DND-41 (cell line): ENCODE measurements around the gene MED22.

Experiments used
- ATAC-seq: fragments of 200-7000 bp; cut with Tn5 transposase; 3 replicates; pipeline ENCODE4 v1.9.1; 2021; ENCODE audit warnings: low read depth; ENCODE audit not compliant: insufficient read depth
- DNase-seq: peaks from one replicate; pipeline ENCODE4 v3.0.0-alpha.2; 2020
- H2AFZ ChIP-seq: 2 replicates; pipeline ENCODE4 v1.6.0; 2012; ENCODE audit warnings: low read depth, low read length
- H3K27ac ChIP-seq: 2 replicates; pipeline ENCODE4 v1.5.1; 2012; ENCODE audit warnings: low read length, inconsistent platforms
- H3K27me3 ChIP-seq: fragments of 200-600 bp; sonication (generic); 2 replicates; pipeline ENCODE4 v1.6.0; 2012; ENCODE audit warnings: low read length, mild to moderate bottlenecking, inconsistent platforms; ENCODE audit not compliant: insufficient read depth, poor library complexity
- H3K36me3 ChIP-seq: 2 replicates; pipeline ENCODE4 v1.5.1; 2012; ENCODE audit warnings: low read length, inconsistent platforms; ENCODE audit not compliant: insufficient read depth
- H3K4me1 ChIP-seq: 2 replicates; pipeline ENCODE4 v1.5.1; 2012; ENCODE audit warnings: mild to moderate bottlenecking, low read length; ENCODE audit not compliant: insufficient read depth
- H3K4me2 ChIP-seq: 2 replicates; pipeline ENCODE4 v1.6.0; 2012; ENCODE audit warnings: mild to moderate bottlenecking, moderate library complexity, low read length, inconsistent platforms; ENCODE audit not compliant: insufficient read depth
- H3K4me3 ChIP-seq, 2 experiments: fragments of 200-600 bp in 1 of 2; shearing (Covaris generic) in 1 of 2; 2 replicates each; pipeline ENCODE4 v1.5.1; 2012 to 2016; ENCODE audit warnings: inconsistent platforms in 2 of 2, low read length in 2 of 2, mild to moderate bottlenecking in 2 of 2, low read depth in 1 of 2, moderate library complexity in 1 of 2
- H3K79me2 ChIP-seq: 2 replicates; pipeline ENCODE4 v1.6.0; 2012; ENCODE audit warnings: low read length, inconsistent platforms; ENCODE audit not compliant: insufficient read depth
- H3K9ac ChIP-seq: 2 replicates; pipeline ENCODE4 v1.6.0; 2012; ENCODE audit warnings: low read depth, mild to moderate bottlenecking, inconsistent platforms, low read length, moderate library complexity
- H3K9me3 ChIP-seq: 2 replicates; pipeline ENCODE4 v1.5.1; 2012; ENCODE audit warnings: low read length, moderate library complexity, mild to moderate bottlenecking, inconsistent platforms; ENCODE audit not compliant: insufficient read depth, severe bottlenecking
- H4K20me1 ChIP-seq: 2 replicates; pipeline ENCODE4 v1.6.0; 2012; ENCODE audit warnings: low read length; ENCODE audit not compliant: insufficient read depth
- EZH2 ChIP-seq: IDR thresholded peaks from 3 replicates; pipeline ENCODE4 v1.6.1; 2012; ENCODE audit warnings: borderline replicate concordance, low read depth, mild to moderate bottlenecking, moderate library complexity, low read length, inconsistent platforms; ENCODE audit not compliant: severe bottlenecking
- TF ChIP-seq, protein P1 (sequence below): IDR thresholded peaks from 2 replicates; pipeline ENCODE4 v1.5.1; 2012; ENCODE audit warnings: borderline replicate concordance, low read length, moderate library complexity, mild to moderate bottlenecking; ENCODE audit not compliant: poor library complexity, severe bottlenecking; ENCODE audit errors: extremely low read depth

The MED22 gene

GRCh38 chr9:133344979-133345378 lies 3.0 kb downstream of the MED22 start:
- no peaks in the 10 kb centered on the region for H3K27me3 ChIP-seq
- peaks cover 31% of the 10 kb centered on the region for H4K20me1 ChIP-seq
- H3K79me2 ChIP-seq: peaks cover 50% of the 10 kb centered on the region
- no peak overlapping the region for H3K4me3 ChIP-seq
- no peak overlapping the region for H2AFZ ChIP-seq
- no peaks in the 10 kb centered on the region for H3K9me3 ChIP-seq
- no peak overlapping the region for H3K9ac ChIP-seq
- DNase-seq (no peak), ATAC-seq (no peak)
- H3K36me3 ChIP-seq: peaks cover 81% of the 10 kb centered on the region
- no peak overlapping the region for H3K4me2 ChIP-seq
- no peak overlapping the region for H3K27ac ChIP-seq
- TF ChIP-seq, protein P1, sequence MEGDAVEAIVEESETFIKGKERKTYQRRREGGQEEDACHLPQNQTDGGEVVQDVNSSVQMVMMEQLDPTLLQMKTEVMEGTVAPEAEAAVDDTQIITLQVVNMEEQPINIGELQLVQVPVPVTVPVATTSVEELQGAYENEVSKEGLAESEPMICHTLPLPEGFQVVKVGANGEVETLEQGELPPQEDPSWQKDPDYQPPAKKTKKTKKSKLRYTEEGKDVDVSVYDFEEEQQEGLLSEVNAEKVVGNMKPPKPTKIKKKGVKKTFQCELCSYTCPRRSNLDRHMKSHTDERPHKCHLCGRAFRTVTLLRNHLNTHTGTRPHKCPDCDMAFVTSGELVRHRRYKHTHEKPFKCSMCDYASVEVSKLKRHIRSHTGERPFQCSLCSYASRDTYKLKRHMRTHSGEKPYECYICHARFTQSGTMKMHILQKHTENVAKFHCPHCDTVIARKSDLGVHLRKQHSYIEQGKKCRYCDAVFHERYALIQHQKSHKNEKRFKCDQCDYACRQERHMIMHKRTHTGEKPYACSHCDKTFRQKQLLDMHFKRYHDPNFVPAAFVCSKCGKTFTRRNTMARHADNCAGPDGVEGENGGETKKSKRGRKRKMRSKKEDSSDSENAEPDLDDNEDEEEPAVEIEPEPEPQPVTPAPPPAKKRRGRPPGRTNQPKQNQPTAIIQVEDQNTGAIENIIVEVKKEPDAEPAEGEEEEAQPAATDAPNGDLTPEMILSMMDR: no peak
- TF ChIP-seq EZH2: no peak
- peaks cover 25% of the 10 kb centered on the region for H3K4me1 ChIP-seq

- H4K20me1 ChIP-seq: peaks cover 22% of the 10 kb centered on the region
- no peaks in the 10 kb centered on the region for H3K27me3 ChIP-seq
- H3K4me3 ChIP-seq: no peak overlapping the region
- TF ChIP-seq, protein P1: no peak
- no peak overlapping the region for H3K9ac ChIP-seq
- no peak for ATAC-seq
- peaks cover 16% of the 10 kb centered on the region for H3K4me1 ChIP-seq
- no peak overlapping the region for H3K4me2 ChIP-seq
- no peak overlapping the region for H2AFZ ChIP-seq
- no peak overlapping the region for H3K27ac ChIP-seq
- H3K9me3 ChIP-seq: no peaks in the 10 kb centered on the region
- H3K36me3 ChIP-seq: peaks cover 78% of the 10 kb centered on the region
- H3K79me2 ChIP-seq: peaks cover 40% of the 10 kb centered on the region
- DNase-seq: no peak
These were observed 3.9 kb downstream of the MED22 start for GRCh38 chr9:133344071-133344470.

GRCh38 chr9:133342570-133342969 lies 5.4 kb downstream of the MED22 start:
- Histone ChIP-seq H3K27ac (no peak overlapping the region), H3K4me2 (no peak overlapping the region), H3K4me3 (no peak overlapping the region), H3K4me1 (peaks cover 13% of the 10 kb centered on the region), H2AFZ (no peak overlapping the region), H3K9me3 (no peaks in the 10 kb centered on the region), H4K20me1 (peaks cover 15% of the 10 kb centered on the region; the same call in 1 of the 2 replicates), H3K27me3 (no peaks in the 10 kb centered on the region), H3K36me3 (peaks cover 69% of the 10 kb centered on the region), H3K79me2 (peaks cover 27% of the 10 kb centered on the region), H3K9ac (no peak overlapping the region)
- DNase-seq (no peak), ATAC-seq (no peak)
- TF ChIP-seq EZH2: no peak
- TF ChIP-seq, protein P1: peak; percentile 33

DNA sequence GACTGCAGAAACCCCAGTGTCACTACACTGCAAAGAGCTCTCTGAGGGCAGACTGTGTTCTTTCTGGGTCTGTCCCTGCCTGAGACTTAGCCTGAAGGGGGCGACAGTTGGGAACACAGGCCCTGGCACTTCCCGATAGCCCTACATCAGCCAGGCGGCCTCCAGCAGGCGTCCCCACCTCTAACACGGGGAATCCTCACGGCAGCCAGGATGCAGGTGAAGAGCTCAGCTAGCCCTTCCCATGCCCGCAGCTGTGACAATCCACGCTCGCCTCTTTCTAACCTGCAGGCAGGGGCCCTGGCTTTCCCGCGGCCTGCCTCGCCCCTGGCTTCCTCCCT lies 5.9 kb downstream of the MED22 start:
- Histone ChIP-seq H3K27me3 (no peaks in the 10 kb centered on the region), H3K9me3 (no peaks in the 10 kb centered on the region), H2AFZ (no peak overlapping the region), H3K36me3 (peaks cover 69% of the 10 kb centered on the region), H3K4me2 (no peak overlapping the region), H4K20me1 (peaks cover 15% of the 10 kb centered on the region; the same call in 1 of the 2 replicates), H3K4me3 (no peak overlapping the region), H3K27ac (no peak overlapping the region), H3K9ac (no peak overlapping the region), H3K4me1 (peaks cover 15% of the 10 kb centered on the region), H3K79me2 (peaks cover 22% of the 10 kb centered on the region)
- no peak for TF ChIP-seq EZH2
- TF ChIP-seq, protein P1: peak; percentile 25
- DNase-seq: no peak
- no peak for ATAC-seq
